Thyroid gland (tissue), 4 donors: Measurements from ENCODE around the gene AURKB.

ENCODE experiments used
- POLR2A ChIP-seq, 2 donors: fragments of 450-650 bp; IDR thresholded peaks; one replicate each; pipeline ENCODE4 v1.6.1; 2017; ENCODE audit warnings: antibody characterized with exemption in 2 of 2, mild to moderate bottlenecking in 2 of 2, moderate library complexity in 1 of 2
- TF ChIP-seq, protein P1 (sequence below), 6 experiments: fragments of 200-600 bp in 3 of 6; fragments of 450-650 bp in 3 of 6; sonication (generic) in 3 of 6; IDR thresholded peaks; one replicate each; pipeline ENCODE4 v1.5.1; 2016 to 2019; ENCODE audit warnings: antibody characterized with exemption in 6 of 6, mild to moderate bottlenecking in 2 of 6, inconsistent platforms in 1 of 6, moderate library complexity in 1 of 6

DNA sequence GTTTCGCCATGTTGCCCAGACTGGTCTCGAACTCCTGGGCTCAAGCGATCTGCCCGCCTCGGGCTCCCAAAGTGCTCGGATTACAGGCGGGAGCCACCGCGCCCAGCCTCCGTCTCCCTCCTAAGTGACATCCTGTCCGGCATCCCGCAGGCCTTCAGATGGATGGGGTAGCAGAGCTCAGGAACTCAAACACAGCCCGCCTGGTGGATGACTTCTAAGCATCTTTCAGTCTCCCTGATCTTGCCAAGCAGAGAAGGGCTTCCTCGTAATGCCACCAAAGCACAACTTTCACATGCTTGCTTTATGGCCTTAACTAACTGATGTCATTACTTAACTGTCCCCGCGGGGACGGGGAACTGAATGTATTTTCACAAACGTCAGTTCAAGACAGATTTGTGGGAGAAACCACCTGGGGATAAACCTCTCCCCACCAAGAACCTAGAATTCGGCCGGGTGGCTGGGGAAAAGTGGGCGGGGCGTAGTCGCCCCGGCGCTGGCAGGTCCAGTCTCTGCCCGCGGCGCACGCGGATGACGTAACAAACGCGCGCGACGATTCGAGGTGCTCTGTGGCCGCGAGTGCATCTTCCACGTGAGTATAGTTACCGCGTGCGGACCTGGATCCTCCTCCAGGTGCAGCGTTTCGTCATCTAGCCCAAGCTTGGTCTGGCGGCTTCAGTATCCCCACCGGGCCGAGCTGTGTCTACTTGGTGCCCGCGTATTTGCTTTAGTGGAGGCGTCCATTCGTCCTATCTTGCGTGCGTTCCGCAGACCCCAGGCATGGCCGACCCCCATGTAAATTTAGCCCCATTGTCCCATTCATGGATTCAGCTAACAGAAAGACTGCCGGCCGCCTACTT is 38.6 kb upstream of the AURKB start, which contains the start of gene PFAS:
- TF ChIP-seq, protein P1, sequence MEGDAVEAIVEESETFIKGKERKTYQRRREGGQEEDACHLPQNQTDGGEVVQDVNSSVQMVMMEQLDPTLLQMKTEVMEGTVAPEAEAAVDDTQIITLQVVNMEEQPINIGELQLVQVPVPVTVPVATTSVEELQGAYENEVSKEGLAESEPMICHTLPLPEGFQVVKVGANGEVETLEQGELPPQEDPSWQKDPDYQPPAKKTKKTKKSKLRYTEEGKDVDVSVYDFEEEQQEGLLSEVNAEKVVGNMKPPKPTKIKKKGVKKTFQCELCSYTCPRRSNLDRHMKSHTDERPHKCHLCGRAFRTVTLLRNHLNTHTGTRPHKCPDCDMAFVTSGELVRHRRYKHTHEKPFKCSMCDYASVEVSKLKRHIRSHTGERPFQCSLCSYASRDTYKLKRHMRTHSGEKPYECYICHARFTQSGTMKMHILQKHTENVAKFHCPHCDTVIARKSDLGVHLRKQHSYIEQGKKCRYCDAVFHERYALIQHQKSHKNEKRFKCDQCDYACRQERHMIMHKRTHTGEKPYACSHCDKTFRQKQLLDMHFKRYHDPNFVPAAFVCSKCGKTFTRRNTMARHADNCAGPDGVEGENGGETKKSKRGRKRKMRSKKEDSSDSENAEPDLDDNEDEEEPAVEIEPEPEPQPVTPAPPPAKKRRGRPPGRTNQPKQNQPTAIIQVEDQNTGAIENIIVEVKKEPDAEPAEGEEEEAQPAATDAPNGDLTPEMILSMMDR (IDR thresholded peaks at IDR 0.05), result peak in 1 of 6 experiments; percentile 9
- TF ChIP-seq POLR2A (IDR thresholded peaks at IDR 0.05), result peak in 1 of 2 donors; percentile 71
